Fibroblast of pulmonary artery (primary cell): Measurements from ENCODE around the gene GPSM3.

Source experiments
- DNase-seq: peaks from one replicate; pipeline ENCODE4 v3.0.0-alpha.2; 2010; ENCODE audit warnings: low read depth
- H3K4me3 ChIP-seq: replicated peaks from 2 replicates; pipeline ENCODE4 v1.5.1; 2011; ENCODE audit warnings: low read depth, mild to moderate bottlenecking, control low read depth, low read length, moderate library complexity
- CTCF ChIP-seq: IDR thresholded peaks from 2 replicates; pipeline ENCODE4 v1.5.1; 2011; ENCODE audit warnings: mild to moderate bottlenecking, control low read depth, low read length, inconsistent platforms; ENCODE audit errors: missing control alignments

Gene GPSM3

GRCh38 chr6:32223258-32224235 lies 31.1 kb upstream of the GPSM3 start, which contains the start of gene NOTCH4:
TSS of gene NOTCH4 (minus strand) at chr6:32224067. CDS start at chr6:32223928, 139 bp downstream.
- no peak within 1 kb of the TSS for H3K4me3 ChIP-seq
- TF ChIP-seq CTCF, result no peak
- no peak for DNase-seq

- no peak for DNase-seq
- no peak for TF ChIP-seq CTCF
- H3K4me3 ChIP-seq, result no peak overlapping the region
These were observed 30.1 kb upstream of the GPSM3 start for GRCh38 chr6:32222333-32223230.

- DNase-seq, result no peak
- no peak for TF ChIP-seq CTCF
- H3K4me3 ChIP-seq, result no peak overlapping the region
These were observed 27.6 kb upstream of the GPSM3 start for GRCh38 chr6:32220021-32220420.

- DNase-seq, result no peak
- TF ChIP-seq CTCF, result no peak
- H3K4me3 ChIP-seq, result no peak overlapping the region
These were observed 25.7 kb upstream of the GPSM3 start for GRCh38 chr6:32218167-32218566.

GRCh38 chr6:32216998-32217397 lies 24.6 kb upstream of the GPSM3 start:
- no peak overlapping the region for H3K4me3 ChIP-seq
- no peak for TF ChIP-seq CTCF
- no peak for DNase-seq

GRCh38 chr6:32216285-32216684 lies 23.8 kb upstream of the GPSM3 start:
- no peak for TF ChIP-seq CTCF
- DNase-seq, result no peak
- H3K4me3 ChIP-seq, result no peak overlapping the region
